GM21526 (cell line): ENCODE data around the gene LPIN2.
"Not testable (repeated sequence)": the region's sequence is repeated elsewhere in the genome, so short reads cannot be mapped to it uniquely, and the experiment has no call there.

Experiments
- ATAC-seq: cut with Tn5 transposase; IDR thresholded peaks from one replicate; pipeline ENCODE4 v1.9.1; 2021; ENCODE audit warnings: moderate library complexity; ENCODE audit not compliant: unreplicated experiment, low FRiP score

The LPIN2 gene

GRCh38 chr18:3046216-3046808, 33.4 kb upstream of the LPIN2 start:
- ATAC-seq: no peak

GRCh38 chr18:3044931-3045698, 32.2 kb upstream of the LPIN2 start:
- ATAC-seq: no peak

- ATAC-seq: no peak
Measured at GRCh38 chr18:3042379-3042778, 29.4 kb upstream of the LPIN2 start.

- ATAC-seq: no peak
Measured at GRCh38 chr18:3041843-3042242, 28.9 kb upstream of the LPIN2 start.

GRCh38 chr18:3040881-3041280, 27.9 kb upstream of the LPIN2 start:
- no peak for ATAC-seq

- ATAC-seq: no peak
Measured at GRCh38 chr18:3040173-3040572, 27.2 kb upstream of the LPIN2 start.

GRCh38 chr18:3037423-3037915, 24.5 kb upstream of the LPIN2 start:
- peak; percentile 99 for ATAC-seq

GRCh38 chr18:3036108-3036507, 23.2 kb upstream of the LPIN2 start:
- no peak for ATAC-seq

GRCh38 chr18:3035635-3036034, 22.7 kb upstream of the LPIN2 start:
- ATAC-seq: no peak

GRCh38 chr18:3032721-3033120, 19.8 kb upstream of the LPIN2 start:
- no peak for ATAC-seq

- no peak for ATAC-seq
Measured at GRCh38 chr18:3029215-3029952, 16.4 kb upstream of the LPIN2 start.

GRCh38 chr18:3028115-3028514, 15.2 kb upstream of the LPIN2 start:
- ATAC-seq: not testable (repeated sequence)

- no peak for ATAC-seq
Measured at GRCh38 chr18:3027370-3027891, 14.5 kb upstream of the LPIN2 start.

- ATAC-seq: no peak
Measured at GRCh38 chr18:3025544-3025943, 12.6 kb upstream of the LPIN2 start.

- not testable (repeated sequence) for ATAC-seq
Measured at GRCh38 chr18:3023603-3024002, 10.7 kb upstream of the LPIN2 start.

GRCh38 chr18:3016585-3017297, 3.8 kb upstream of the LPIN2 start:
- no peak for ATAC-seq

GRCh38 chr18:3015851-3016250, 2.9 kb upstream of the LPIN2 start:
- ATAC-seq: no peak

GRCh38 chr18:3015204-3015592, 2.3 kb upstream of the LPIN2 start:
- ATAC-seq: no peak

GRCh38 chr18:3014503-3015203, 1.7 kb upstream of the LPIN2 start:
- ATAC-seq: no peak
